Umbilical cord (tissue), 2 donors: Measurements from ENCODE around the gene EED. TPM values are rescaled to one million over a fixed set of nuclear protein-coding genes. Genes with fewer than 3 reads are reported as not detected.
"Not testable (repeated sequence)": the region's sequence is repeated elsewhere in the genome, so short reads cannot be mapped to it uniquely, and the experiment has no call there.

Source experiments
- DNase-seq: peaks from one replicate; pipeline ENCODE4 v3.0.0-alpha.2; 2015; ENCODE audit warnings: low spot score
- total RNA-seq: library from RNA; depleted of rRNA; stranded (reverse); fragments of >200 nt; gene quantifications from one replicate; pipeline ENCODE4 v1.2.3, GENCODE V29; 2014; ENCODE audit warnings: low replicate concordance; ENCODE audit not compliant: insufficient read depth

The EED gene
- total RNA-seq, 1 donor from 2014 or later: 31.8 TPM

DNA sequence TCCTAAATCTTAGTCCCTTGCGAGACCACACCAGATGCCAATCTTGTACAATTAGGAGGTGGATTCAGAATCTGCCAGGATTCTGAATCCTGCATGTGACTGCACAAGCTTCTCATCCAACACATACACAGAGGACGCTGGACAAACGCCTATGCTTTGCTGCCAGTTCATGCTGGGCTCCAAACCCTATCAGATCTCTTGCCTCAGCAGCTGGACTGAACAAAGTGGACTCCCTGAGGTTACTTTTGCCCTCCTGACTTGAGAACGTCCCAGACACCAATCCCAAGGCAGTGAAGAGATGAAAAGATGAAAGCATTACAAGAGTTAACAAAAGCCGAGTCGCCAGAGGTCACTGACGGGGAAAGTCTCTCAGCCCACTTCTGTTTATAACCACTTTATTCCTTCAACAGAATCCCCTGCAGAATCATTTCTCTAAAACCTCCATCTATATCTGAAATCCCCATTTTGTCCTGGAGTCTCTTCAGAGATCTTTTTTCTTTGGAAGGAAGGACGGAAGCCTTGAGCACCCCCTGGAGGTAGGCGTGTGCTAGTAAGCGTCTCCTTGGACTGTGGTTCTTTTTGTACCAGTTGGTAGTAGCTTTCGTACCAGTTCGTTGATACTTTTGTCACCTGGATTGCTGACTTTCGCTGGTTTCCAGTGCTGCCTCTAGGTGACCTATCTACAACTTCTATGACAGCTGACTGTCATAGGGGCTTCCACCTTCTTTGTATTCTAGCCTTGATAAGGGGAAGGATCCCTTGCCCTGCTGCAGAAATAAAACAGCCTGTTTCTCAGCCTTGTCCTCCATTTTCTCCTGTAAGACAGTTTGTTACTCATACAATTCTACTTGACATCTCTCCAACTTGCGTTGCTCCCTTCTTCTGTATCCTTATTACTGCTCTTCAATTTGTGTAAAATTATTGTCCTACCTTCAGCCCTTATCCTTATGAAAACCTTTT lies 26.1 kb upstream of the EED start:
- DNase-seq: peak; percentile 87

DNA sequence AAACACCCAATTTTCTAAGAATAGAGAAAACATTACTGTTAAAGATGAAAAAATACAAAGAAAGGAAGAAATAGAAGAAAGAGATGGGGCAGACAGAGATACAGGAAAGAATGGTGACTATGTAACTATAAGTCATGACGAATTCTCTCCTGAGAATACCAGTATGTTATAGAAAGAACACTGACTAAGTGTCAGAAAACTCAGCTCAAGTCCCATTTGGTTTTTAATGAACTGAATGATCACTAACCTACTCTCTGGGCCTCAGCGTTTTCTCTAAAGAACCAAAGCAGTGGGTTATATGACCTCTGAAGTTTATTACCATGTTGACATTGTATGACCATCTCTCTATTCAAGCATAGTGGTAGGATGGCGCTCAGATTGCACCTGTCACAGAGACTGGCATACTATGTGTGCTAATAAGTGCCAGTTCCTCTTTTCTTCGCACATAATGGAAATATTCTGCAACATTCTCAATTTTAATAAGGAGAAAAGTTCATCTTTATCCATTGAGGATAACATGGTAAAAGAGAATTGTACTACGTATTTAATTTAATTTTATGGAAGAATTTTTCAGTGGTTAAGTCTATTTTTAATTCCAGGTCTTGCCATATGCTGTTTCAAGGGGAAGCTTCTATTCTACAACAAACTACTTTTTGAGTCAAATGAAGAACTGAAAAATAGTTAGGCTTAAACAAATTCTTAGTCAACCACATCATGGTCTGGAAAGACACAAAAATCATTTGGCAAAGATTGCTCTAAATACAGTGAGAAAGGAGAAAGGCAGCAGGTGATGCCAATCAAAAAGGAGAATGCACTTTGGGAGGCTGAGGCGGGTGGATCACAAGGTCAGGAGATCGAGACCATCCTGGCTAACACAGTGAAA lies 25.0 kb upstream of the EED start:
- no peak for DNase-seq

DNA sequence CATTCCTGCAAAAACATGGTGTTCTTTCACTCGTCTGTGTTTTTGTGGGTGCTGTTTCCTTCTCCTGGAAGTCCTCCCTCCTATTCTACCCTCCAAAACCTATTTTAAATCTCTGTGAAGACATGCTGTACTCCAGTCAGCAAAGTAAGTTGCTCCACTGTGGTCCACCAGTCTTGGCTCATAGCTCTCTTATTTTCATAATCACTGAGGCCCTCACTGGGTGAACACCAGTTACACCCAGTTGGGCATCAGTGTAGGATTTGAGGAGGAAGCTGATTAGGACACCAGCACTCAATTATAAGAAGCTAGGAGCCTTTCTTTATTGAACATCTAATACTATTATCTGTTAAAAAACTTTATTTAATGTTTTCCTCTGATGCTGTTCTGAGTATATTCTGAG lies 23.9 kb upstream of the EED start:
- no peak for DNase-seq

DNA sequence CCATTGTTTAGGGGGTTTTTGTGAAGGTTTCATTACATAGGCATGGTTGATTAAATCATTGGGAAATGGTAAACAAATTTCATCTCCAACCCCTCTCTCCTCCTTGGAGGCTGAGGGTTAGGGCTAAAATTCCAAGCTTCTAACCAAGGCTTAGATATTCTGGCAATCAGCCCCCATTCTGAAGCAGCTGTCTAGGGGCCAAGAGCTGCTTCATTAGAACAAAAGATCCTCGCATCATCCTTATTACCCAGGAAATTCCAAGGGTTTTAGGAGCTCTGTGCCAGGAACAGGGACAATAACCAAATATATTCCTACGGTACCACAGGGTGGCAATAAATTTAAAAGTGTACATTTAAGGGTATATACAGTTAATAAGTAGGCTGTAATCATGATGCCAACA lies 22.5 kb upstream of the EED start:
- no peak for DNase-seq

DNA sequence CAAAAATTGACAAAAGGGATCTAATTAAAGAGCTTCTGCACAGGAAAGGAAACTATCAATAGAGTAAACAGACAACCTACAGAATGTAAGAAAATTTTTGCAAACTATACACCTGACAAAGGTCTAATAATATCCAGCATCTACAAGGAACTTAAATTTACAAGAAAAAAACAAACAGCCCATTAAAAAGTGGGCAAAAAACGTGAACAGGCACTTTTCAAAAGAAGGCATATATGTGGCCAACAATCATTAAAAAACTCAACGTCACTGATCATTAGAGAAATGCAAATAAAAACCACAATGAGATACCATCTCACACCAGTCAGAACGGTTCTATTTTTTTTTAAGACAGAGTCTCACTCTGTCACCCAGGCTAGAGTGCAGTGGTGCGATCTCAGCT lies 20.0 kb upstream of the EED start:
- DNase-seq: not testable (repeated sequence)

DNA sequence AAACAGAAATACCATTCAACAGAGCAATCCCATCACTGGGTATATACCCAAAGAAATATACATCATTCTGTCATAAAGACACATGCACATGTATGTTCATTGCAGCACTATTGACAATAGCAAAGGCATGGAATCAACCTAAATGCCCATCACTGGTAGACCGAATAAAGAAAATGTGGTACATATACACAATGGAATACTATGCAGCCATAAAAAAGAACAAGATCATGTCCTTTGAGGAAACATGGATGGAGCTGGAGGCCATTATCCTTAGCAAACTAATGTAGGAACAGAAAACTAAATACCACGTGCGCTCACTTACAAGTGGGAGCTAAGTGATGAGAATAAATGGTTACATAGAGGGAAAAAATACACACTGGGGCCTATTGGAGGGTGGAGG lies 19.2 kb upstream of the EED start:
- not testable (repeated sequence) for DNase-seq

DNA sequence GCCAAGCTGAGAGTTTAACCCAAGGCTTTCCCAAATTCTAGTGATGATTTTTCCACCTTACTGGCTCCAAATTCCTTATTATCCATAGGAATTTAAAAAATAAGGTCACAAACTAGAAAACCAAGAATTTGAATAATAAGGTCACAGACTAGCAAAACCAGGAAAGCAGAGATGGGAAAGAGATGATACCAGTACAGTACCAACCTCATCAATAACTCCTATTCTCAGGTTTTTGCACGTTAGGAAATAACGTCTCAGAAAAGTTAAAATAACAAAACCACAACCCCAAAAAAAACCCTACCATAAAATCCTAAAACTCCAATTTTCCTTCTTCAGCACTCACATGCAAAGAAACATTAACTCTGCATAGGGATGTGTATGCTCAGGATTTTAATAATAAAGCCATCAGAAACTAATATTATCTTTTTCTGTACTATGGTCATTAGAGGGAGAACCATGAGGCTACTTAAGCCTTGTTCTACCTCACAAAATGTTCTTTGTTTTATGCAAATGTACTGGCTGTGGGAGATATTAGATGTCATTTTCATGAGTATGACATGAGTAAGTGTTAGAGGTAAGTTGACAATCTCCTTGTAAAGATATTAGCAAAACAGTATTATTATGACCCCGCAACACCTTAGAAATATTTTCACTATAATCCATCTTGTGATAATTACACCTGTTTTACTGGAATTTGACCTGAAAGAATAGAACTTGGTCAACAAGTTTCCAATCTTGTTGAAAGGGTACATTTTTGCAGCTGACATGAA lies 16.1 kb upstream of the EED start:
- DNase-seq: no peak

DNA sequence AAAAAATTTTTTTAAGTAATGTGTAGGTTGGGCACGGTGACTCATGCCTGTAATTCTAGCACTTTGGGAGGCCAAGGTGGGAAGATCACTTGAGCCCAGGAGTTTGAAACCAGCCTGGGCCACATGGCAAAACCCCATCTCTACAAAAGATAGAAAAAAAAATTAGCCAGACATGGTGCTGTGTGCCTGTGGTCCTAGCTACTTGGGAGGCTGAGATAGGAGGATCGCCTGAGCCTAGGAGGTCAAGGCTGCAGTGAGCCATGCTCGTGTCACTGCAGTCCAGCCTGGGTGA lies 15.6 kb upstream of the EED start:
- not testable (repeated sequence) for DNase-seq

DNA sequence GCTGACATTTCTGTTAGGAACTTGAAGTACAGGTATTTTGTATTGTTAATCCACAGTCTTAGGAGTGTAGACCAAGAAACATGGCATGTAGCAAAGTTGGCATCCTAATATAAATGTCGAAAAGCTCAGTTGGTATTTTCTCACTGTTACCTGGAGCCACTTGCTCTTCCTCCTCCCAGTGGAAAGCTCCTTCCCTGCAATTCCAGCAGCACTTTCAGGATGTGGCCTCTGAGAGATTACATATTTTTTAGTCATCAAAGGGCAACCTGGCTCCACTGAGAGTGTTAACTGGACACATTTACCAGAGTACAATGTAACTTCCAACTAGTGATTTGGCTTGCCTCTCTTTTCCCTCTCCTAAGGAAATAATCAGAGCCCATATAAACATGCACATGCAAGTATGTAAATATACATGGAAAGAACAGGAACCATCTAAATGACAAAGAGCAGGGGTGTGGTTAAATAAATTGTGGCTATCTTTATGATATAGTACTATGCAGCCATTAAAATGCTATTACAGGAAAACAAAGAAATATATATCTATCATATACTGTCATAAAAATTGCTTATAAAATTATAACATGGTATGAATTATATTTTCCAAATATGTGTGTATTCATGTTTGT lies 14.3 kb upstream of the EED start:
- no peak for DNase-seq

DNA sequence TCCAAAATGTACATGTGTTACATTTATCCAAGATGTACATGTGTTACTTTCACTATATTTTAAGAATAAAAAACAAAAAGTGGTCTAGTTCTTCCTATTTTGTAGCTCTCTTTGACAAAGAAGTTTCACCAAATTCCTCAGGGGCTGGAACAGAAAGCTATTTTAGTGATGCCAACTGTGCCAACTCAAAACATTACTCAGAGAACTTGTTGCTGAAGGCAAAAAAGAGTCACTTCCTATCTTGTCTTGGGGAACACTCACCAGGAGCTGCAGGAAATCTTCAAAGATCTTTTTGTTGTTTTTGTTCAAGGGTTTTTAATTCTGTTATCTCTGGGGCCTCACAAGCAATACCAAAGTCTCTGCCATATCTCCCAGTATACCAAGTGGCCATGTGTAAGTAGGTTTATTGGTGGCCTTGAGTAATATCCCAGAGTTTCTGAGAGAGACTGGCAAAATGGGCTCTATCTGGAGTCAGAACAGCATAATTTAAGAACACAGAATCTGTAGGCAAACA lies 13.6 kb upstream of the EED start:
- no peak for DNase-seq

DNA sequence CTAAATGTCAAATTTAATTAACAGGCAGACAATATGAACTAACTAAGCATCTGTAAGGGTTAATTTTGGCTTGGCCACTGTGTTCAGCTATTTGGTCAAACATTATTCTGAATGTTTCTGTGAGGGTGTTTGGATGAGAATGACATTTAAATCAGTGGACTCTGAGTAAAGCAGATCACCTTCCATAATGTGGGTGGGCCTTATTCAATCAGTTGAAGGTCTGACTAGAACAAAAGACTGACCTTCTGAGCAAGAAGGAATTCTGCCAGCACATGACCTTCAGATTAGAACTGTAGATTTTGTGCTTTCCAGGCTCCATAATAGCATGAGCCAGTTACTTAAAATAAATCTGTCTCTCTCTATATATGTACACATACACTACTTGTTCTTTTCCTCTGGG lies 12.0 kb upstream of the EED start:
- no peak for DNase-seq

DNA sequence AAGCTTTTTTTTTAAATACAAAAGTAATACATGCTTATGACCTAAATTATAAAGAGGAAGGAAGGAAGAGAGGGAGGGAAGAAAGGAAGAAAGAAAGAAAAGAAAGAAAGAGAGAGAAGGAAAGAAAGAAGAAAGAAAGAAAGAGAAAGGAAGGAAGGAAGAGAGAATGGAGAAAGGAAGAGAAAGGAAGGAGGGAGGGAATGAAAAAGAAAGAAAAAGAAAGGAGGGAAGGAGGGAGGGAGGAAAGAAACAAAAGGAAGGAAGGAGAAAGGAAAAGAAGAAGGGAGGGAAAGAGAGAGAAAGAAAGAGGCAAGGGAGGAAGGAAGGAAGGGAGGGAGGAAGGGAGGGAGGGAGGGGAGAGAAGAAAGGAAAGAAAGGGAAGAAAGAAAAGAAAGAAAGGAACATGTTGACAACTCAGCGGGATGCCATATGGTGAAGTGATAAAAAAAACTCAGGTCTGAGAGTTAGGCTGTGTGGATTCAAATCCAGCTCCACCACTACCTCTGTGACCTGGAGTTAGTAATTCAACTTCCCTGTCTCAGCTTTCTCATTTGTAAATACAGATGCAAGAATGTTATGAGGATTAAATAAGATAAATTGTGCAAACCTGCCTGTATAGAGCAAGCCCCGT lies 9.6 kb upstream of the EED start:
- DNase-seq: no peak

DNA sequence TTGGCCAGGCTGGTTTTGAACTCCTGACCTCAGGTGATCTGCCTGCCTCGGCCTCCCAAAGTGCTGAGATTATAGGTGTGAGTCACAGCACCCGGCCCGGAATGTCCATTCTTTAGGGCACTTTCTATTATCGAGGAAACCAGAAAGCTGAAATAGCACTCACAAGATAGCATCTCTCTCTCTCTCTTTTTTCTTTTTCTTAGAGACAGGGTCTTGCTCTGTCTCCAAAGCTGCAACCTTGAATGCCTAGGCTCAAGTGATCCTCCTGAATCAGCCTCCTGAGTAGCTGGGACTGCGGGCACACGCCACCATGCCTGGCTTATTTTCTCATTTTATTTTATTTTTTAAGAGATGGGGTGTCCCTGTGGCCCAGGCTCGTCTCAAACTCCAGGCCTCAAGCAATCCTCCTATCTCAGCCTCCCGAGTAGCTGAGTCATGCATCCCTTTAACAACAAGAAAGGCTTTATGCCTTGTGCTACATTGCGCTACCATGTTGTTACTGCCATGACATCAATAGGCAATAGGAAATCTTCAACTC lies 7.2 kb upstream of the EED start:
- no peak for DNase-seq

DNA sequence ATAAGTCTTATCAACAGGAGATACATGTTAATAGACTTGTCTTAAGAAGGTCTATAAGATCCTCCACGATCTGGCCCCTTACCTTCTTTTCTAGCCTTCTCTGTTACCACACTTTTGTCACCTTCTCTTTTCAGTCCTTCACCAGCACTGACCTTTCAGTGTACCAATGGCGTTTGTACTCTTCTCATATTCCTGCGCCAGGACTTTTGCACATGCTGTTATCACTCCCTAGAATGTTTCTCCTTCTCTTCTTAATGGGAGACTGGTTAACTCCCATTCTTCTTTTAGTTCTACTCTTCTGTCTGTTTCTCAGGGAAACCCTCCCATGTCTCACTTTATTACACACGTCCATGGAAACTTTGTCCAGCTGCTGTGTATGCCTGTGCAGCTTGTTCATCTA lies 4.4 kb upstream of the EED start:
- no peak for DNase-seq

DNA sequence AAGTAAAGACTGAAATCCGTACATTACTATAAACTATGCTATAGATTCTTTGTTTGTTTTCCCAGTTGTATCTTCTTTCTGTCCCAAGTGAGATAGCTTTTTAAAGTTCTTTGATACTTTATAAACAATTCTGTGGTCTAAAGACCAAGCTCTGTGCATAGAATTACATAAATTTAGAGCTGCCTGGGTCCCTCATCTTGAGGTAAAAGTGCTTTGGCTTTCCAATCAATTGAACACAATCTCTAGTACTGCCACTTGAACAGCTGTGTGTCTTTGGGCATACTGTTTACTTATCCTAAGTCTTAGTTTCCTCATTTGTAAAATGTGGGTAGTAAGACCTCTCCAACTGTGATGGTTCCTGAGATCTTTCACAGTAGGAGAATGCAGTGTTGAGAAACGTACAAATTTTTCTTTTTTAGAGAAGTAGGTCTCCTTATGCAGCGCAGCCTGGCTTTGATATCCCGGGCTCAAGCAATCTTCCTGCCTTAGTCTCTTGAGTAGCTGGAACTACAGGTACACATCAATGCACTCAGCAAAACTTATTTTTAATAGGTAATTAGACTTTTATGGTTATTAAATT lies 2.5 kb upstream of the EED start:
- DNase-seq: no peak

DNA sequence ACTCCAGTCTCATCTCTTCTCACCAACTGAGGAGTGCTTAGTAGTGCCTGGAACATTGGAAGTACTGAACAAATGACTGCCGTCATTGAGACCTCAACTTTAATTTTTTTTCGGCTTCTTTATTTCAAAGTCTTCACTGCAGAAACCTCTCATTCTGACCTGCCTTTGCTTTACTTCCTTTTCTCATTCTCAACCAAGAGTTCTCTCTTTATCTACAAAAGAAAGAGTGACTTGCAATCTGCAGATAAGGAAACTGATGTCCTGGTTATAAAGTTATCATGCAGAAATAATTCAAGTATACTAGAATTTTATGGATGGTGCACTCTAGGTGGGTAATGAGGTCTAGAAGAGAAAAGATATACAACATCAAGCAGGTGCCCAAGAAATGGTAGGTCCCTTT lies 1.2 kb upstream of the EED start:
- no peak for DNase-seq

DNA sequence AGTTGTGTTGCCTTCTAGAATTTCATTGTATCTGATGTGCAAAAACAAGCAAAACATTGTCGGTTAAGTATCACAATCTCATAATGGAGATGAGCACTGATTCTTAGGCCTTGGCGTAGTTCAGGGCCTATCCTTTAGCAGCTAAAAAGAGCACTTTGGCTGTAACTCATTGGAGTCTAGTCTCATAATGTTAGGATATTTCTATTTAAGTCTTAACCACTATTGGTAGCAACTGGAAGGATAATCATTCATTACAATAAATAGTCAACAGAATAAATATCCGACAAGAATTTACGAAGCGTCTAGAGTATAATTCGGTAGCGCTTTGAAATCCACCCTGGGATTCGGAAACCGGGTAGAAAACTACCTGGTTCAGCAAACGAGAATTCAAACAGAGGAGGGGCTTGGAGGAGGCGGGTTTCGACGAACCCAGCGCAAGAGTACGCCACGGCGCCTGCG lies 461 bp upstream of the EED start:
- DNase-seq: no peak

DNA sequence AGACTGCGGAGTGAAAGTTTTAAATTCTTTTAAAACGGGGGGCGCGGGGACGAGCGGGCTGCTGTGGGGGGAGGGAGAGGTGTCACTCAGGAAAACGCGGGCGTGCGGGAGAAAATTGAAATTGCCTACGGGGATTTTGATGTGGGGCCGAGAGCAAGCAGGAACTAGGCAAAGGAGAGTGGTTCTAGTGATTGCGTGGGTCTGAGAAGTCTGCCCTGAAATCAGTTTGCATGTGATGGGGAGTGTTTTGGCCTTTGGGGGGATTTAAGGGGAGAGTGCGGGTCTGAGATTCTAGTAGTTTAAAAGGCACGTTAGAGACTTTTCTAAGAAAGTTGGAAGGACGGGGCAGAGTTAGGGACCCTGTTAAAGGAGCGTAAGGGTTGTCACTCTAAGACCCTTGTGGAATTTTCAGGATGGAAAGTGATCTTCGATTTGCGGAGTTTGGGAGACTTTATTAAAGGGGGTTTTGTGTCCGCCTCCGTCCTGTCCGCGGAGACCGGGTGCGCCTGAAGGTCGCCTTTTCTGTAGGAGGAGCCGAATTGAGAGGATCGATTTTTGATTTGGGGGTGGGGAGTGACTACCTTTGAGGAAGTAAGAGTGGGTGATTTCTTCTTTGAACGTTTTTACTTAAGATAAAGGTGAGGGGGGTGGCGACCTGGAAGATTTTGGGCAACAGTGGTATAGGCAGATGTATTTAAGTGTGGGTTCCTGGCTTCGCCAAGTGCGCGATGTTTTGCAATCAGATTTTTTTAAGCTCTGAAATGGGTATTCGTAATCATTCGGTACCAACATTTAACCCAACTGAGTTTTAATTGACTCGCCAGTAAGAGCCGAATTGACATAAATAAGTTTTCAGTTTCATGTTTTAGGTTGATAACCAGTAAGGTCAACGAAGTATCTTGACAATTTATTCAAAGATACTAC lies 1.1 kb downstream of the EED start:
- peak; percentile 27 for DNase-seq

DNA sequence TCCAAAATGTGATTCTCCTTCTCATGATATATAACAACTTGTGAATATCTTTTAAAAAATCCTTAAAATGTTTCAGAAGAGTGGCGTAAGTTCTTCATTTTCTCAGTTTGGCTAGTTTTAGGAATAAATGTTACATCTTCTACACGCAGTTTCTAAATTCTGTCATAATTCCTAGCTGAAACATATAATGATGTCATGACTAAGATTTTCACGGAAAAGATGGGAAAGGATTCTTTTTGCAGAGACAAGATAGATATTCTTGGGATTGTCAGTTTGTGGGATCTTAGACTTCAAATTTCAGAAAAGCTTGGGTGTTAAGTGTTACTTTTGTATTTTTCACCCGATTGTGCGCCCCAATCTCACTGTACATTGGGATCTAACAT lies 1.7 kb downstream of the EED start:
- DNase-seq: no peak
